HepG2 (cell line): ENCODE measurements around the gene GRB10.

Experiments used
- EHMT2 ChIP-seq: fragments of 200-600 bp; sonication (generic); IDR thresholded peaks from 2 replicates; pipeline ENCODE4 v1.7.0; 2017; ENCODE audit warnings: antibody characterized with exemption, low read depth, low read length, borderline replicate concordance
- MYC ChIP-seq: sonication (generic); formaldehyde crosslinking; IDR thresholded peaks from 2 replicates; pipeline ENCODE4 v1.9.0; 2021; ENCODE audit warnings: missing genetic modification reagents, borderline replicate concordance
- ZEB1 ChIP-seq: IDR thresholded peaks from 2 replicates; pipeline ENCODE4 v1.6.1; 2012; ENCODE audit warnings: mild to moderate bottlenecking, low read depth, inconsistent platforms; ENCODE audit not compliant: insufficient replicate concordance
- ZNF704 ChIP-seq: sonication (generic); formaldehyde crosslinking; IDR thresholded peaks from 2 replicates; pipeline ENCODE4 v1.8.1; 2023; ENCODE audit warnings: mild to moderate bottlenecking, inconsistent platforms, moderate library complexity, missing genetic modification reagents, borderline replicate concordance

- TF ChIP-seq MYC (CRISPR knock-in tag) (no peak), ZNF704 (CRISPR knock-in tag) (no peak), EHMT2 (no peak), ZEB1 (no peak)
Observed at GRCh38 chr7:50664937-50665336, 117.8 kb downstream of the GRB10 start.
